Measurements from ENCODE around the gene ADH1B.

- no peak for TF ChIP-seq EZH2 (IDR thresholded peaks at IDR 0.05; ENCODE audit: borderline replicate concordance, low read depth, low read length)
- TF ChIP-seq HDGF (IDR thresholded peaks at IDR 0.05), result no peak
- no peak for TF ChIP-seq CTCF (IDR thresholded peaks at IDR 0.05 in 2 of 3, conservative IDR thresholded peaks at IDR 0.05 in 1 of 3; ENCODE audit: insufficient read depth in 2 of 3, low read depth in 1 of 3, low read length in 3 of 3)
- TF ChIP-seq CREB1 (IDR thresholded peaks at IDR 0.05), result no peak
- no peak for TF ChIP-seq CREB1 (CRISPR knock-in tag; IDR thresholded peaks at IDR 0.05)
- TF ChIP-seq JUND (IDR thresholded peaks at IDR 0.05; ENCODE audit: borderline replicate concordance, low read depth, low read length), result no peak
- no peak for TF ChIP-seq JUND (tag; IDR thresholded peaks at IDR 0.05; ENCODE audit: borderline replicate concordance, low read depth, low read length)
These were observed 20.3 kb downstream of the ADH1B start for GRCh38 chr4:99300934-99301333.

All from K562 (cell line).